ENCODE results near the gene CCND1.

CCND1 gene

DNA sequence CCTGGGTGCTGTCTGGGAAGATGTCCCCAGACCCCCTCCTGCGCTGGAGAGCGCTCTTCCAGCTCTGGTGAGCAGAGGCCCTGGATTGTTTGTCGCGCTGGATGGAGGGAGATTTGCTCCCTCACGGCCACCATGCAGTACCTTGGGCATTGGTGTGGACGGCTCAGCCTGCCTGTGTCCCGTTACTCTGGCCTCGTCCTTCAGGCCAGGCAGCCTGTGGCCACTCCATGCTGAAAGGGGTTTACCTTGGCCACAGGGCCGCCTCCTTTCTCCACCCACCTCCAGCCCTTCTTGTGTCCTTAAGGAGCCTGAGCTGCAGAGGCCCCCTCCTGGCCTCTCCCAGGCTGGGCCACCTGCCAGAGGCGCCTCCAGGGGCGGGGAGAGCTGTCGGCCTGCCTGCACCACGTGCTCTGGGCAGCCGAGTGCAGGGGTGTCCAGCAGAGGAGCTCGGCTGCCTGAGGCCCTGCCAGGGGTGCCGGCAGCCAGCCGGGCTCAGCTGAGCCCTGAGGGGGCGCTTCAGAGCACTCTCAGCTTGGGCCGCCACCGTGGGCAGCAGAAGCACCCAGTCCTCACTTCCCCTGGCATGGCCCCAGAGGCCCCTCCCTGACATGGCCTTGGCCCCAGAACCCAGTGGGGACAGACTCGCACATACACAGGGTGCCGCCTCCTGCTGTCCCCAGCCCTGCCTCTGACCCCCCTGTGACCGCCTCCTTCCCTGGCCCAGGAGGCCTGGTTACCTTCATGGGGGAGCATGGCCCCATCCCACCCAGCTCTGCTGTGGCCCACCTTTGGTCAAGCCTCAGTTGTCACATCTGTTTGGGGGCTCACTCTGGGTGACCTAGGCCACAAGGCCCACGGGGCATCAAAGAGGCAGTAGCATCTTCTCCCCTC is 3.4 kb downstream of the CCND1 start:
- peak overlapping the region; percentile 95 for H3K4me3 ChIP-seq (ENCODE audit: low read depth, low read length)
- H3K27me3 ChIP-seq = no peaks in the 10 kb centered on the region
- H3K9me3 ChIP-seq = no peaks in the 10 kb centered on the region
- peaks cover 79% of the 10 kb centered on the region for H3K36me3 ChIP-seq
- peaks cover 32% of the 10 kb centered on the region for H3K4me1 ChIP-seq
- peak; percentile 85 for DNase-seq
- TF ChIP-seq, protein P1, sequence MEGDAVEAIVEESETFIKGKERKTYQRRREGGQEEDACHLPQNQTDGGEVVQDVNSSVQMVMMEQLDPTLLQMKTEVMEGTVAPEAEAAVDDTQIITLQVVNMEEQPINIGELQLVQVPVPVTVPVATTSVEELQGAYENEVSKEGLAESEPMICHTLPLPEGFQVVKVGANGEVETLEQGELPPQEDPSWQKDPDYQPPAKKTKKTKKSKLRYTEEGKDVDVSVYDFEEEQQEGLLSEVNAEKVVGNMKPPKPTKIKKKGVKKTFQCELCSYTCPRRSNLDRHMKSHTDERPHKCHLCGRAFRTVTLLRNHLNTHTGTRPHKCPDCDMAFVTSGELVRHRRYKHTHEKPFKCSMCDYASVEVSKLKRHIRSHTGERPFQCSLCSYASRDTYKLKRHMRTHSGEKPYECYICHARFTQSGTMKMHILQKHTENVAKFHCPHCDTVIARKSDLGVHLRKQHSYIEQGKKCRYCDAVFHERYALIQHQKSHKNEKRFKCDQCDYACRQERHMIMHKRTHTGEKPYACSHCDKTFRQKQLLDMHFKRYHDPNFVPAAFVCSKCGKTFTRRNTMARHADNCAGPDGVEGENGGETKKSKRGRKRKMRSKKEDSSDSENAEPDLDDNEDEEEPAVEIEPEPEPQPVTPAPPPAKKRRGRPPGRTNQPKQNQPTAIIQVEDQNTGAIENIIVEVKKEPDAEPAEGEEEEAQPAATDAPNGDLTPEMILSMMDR (IDR thresholded peaks at IDR 0.05; ENCODE audit: low read depth, low read length) = peak; percentile 31

DNA sequence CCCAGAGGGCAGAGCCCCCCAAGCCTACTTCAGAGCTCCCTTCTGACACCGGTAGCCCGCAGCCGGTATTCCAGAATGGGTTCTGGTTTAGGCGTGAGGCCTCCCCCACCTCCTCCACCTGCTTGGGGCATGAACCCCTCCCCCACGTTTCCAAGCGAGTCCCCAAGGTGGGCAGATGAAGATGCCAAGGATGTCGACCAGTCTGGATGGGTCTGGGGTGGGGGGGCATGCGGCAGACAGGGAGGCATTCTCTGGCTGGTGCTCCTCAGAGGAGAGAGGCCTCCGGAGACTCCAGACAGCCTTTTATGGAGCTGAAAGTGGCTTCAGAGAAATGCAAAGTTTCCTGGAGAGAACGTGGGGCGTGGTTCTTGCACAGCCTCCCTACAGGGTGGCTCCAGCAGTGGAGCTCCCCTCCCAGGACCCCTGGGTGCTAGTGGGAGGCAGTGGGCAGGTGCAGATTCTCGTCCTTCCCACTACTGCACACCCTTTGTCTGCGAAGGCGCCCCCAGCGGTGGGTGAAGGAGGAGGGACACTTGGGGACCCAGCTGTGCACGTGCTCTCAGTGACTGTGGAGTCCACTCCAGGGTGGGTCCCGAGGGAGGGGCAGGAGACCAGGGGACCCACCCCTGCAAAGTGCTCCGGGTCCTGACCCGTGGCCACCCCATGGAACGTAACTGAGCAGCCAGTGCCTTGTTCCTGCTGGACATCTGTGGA is 4.2 kb downstream of the CCND1 start:
- peak; percentile 61 for DNase-seq
- H3K36me3 ChIP-seq = peaks cover 87% of the 10 kb centered on the region
- H3K4me1 ChIP-seq = peaks cover 38% of the 10 kb centered on the region
- H3K27me3 ChIP-seq = no peaks in the 10 kb centered on the region
- H3K9me3 ChIP-seq = no peaks in the 10 kb centered on the region
- TF ChIP-seq, protein P1 (IDR thresholded peaks at IDR 0.05; ENCODE audit: low read depth, low read length) = peak; percentile 40
- H3K4me3 ChIP-seq (ENCODE audit: low read depth, low read length) = peak overlapping the region; percentile 95

DNA sequence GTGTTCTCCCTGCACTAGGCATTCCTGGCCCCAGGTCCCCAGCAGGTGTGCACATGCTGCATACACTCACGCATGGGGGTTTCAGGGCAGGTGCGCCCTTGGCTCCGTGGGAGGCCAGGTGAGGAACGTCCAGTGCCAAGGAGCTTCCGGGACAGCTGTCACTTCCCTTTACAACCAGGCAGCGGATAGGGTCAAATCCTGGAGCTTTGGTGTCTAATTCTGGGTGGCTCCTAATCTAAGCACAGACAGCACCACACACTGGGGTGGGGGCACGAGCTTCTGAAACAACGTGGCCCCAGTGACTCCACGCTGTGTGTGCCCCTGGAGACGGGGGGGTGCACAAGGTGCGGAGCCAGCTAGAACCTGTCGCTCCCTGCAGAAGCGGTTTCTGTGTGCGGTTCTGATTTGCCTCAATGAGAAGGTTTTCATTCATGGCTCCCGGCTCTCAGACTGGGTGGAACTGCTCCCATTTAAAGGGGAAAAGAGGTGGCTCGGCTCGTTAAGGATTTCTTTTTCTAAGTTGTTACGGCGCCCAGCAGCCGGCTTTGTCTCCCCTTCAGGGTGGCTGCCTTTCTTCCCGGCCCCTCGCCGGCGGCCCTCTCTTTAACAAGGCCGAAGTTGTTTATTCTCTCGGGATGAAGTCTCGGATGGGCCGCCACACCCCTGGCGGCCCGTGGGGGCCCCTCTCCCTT is 5.0 kb downstream of the CCND1 start:
- no peaks in the 10 kb centered on the region for H3K9me3 ChIP-seq
- H3K4me3 ChIP-seq (ENCODE audit: low read depth, low read length) = peak overlapping the region; percentile 95

DNA sequence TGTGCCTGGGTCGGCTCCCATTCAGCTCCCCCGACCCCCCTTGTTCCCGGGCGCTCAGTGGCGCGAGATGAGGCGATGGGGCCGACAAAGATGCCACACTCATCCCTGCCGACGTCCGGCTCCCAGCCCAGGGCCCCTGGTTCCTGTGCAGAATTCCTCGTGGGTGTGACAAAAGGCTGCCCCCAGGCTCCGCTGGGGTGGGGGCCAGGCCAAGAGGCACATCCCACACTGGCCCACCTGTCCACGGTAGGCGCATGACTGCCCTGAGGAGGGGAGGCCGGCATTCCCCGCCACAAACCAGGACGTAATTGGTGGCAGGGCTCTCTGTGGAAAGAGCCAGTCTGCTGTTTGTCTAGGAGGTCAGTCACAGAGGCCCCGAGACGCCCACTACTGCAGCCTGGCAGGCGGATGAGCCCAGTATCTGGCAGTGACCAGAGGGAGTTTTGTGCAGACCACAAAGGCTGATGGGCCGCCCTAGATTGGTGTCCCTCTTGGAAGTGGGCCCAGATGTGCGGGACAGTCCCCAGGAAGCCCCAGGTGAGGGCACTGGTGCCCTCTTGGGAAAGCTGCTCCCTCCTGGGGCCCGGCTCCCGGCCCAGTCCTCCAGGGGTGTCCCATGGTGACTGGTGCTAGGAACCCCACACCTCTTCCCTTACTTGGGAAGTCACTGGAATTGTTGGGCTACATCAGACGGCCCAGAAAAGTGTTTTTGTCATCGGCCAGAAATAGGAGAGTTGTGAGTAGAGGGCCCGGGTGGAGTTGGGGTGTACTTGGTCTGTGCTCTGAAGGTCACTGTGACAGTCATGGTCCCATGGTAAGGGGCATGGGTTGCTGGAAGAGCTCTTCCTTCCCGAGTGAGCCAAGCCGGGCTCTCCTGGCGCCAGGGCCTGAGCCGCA is 5.8 kb downstream of the CCND1 start:
- Histone ChIP-seq H3K4me1 (peaks cover 42% of the 10 kb centered on the region), H3K36me3 (peaks cover 98% of the 10 kb centered on the region), H3K27me3 (no peaks in the 10 kb centered on the region), H3K4me3 (ENCODE audit: low read depth, low read length) (no peak overlapping the region; the same call in 1 of the 2 replicates), H3K9me3 (no peaks in the 10 kb centered on the region)
- TF ChIP-seq, protein P1 (IDR thresholded peaks at IDR 0.05; ENCODE audit: low read depth, low read length) = no peak
- peak; percentile 44 for DNase-seq

More for the DNA sequence above, 5.0 kb downstream of the CCND1 start:
- H3K36me3 ChIP-seq = peaks cover 95% of the 10 kb centered on the region
- peaks cover 42% of the 10 kb centered on the region for H3K4me1 ChIP-seq
- no peak for DNase-seq
- TF ChIP-seq, protein P1 (IDR thresholded peaks at IDR 0.05; ENCODE audit: low read depth, low read length) = no peak
- no peaks in the 10 kb centered on the region for H3K27me3 ChIP-seq

DNA sequence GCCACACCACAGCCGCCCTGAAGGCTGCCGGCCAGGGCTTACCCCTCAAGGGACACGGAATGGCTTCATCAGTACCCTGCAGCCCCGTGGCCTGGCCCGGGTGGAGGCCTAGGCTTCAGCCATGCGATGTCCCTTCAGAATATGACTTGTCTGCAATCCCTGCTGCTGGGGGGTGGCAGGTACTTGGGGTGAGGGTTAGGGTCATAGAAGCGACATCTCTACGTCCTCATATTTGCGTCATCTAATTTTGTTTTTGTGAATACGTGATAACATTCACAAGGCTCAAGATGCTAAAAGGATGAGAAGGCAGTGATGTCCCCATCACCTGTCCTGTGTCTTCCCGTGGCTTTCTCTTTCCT is 6.4 kb downstream of the CCND1 start:
- Histone ChIP-seq H3K4me3 (ENCODE audit: low read depth, low read length) (no peak overlapping the region), H3K27me3 (no peaks in the 10 kb centered on the region), H3K9me3 (no peaks in the 10 kb centered on the region), H3K4me1 (peaks cover 42% of the 10 kb centered on the region), H3K36me3 (peaks cover 100% of the 10 kb centered on the region)
- DNase-seq = peak; percentile 45
- TF ChIP-seq, protein P1 (IDR thresholded peaks at IDR 0.05; ENCODE audit: low read depth, low read length) = no peak

Measured in BE2C (cell line).